HUDEP-2 (cell line): Measurements from ENCODE around the gene WASL.

Experiments used
- DNase-seq, 76 experiments: peaks; one replicate each; lab custom pipeline; 2025; ENCODE audit not compliant: unreplicated experiment in 76 of 76; lab: John Stamatoyannopoulos, UW

The WASL gene

DNA sequence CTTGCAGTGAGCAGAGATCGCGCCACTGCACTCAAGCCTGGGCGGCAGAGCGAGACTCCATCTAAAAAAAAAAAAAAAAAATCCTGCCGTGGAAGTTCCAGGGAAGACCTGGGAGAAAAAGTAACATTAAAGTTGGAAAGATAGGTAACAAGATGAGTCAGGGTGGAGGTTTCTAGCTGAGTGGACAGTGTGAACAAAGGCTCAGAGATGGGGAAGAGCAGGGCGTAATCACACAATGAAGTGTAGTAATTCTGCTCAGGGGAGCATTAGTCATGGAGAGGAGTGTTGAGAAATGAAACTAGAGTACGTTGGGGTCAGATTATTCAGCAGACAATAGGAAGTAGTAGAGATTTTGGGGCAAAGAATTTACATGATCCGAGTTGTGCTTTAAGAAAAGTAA is 21.6 kb upstream of the WASL start:
- DNase-seq = no peak

DNA sequence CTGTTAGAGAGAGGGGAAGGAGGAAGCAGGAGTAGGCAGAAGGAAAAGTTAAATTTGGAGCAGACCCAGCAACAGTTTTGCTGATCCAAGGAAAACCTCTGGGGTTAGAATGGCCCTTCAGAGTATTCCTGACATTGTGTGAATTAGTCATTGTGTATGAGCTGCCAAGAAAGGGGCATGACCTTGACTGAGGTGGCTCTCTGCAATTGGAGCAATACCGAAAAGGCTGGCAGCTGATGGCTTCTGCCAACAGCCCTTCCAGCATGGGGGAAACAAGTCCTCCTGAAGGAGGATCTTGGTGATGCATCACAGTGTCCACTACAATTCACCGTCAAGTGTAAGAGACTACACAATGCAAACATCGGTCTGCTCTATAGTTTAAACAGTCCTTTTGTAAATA is 20.6 kb upstream of the WASL start:
- no peak for DNase-seq

DNA sequence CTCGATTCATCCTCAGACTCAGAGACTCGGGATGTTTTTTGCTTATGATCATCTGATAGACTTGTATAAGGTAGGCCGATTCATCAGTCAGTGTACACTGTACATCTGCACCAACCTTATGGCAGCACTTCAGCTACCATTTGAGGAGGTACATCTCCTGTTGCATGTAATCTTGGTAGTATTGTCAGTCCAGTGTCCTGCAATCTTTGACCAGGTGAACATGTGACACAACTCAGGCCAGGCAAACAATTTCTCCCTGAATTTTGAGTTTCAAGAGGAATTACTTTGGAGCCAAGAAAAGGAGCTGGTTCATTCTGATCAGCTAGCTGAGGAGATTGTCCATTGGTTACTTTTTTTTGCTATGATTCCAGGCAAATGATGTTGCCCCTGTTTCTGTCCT is 19.7 kb upstream of the WASL start:
- DNase-seq = no peak

DNA sequence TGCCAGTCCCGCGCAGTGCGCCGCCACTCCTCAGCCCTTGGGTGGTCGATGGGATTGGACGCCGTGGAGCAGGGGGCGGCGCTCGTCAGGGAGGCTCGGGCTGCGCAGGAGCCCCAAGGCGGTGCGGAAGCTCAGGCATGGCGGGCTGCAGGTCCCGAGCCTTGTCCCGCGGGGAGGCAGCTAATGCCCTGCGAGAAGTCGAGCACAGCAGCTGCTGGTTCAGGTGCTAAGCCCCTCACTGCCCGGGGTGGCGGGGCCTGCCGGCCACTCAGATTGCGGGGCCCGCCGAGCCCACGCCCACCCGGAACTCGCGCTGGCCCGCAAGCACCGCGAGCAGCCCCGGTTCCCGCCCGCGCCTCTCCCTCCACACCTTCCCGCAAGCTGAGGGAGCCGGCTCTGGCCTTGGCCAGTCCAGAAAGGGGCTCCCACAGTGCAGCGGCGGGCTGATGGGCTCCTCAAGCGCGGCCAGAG is 14.4 kb upstream of the WASL start:
- no peak for DNase-seq

DNA sequence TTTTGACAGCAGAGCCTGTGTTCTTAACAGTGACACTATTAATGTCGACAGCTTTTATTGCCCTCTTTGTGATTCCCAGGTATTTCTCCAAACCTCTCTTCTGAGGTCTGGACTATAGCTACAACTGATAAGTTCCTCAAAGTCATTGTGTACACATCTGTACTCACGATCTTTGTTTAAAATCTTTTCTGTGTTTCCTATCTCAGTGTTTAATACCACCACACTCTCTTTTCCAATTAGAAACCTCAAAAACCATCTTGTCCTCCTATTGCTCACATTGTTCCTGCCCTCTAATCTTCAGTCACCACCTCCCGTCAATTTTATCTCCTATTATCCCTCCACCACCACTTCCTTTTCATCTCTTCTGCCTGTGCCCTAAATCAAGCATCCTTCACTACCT is 12.9 kb upstream of the WASL start:
- DNase-seq = no peak

DNA sequence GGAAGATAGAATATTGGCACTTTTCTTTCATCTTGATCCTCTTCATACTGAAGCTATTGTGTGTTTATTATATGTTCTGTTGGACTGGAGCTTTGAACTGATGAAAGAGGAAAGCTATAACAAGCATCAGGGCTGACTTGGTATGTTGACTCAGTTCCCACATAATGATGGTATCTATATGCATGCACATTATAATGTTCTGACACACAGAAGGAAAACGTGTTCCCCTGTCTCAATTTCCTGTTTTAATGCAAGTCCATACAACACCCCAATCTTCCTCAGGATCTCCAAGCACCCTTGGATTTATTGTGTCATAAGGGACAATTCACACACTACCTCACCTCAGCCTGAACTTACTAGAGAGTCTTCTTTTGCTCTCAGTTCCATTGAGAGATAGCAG is 8.3 kb upstream of the WASL start:
- no peak for DNase-seq

DNA sequence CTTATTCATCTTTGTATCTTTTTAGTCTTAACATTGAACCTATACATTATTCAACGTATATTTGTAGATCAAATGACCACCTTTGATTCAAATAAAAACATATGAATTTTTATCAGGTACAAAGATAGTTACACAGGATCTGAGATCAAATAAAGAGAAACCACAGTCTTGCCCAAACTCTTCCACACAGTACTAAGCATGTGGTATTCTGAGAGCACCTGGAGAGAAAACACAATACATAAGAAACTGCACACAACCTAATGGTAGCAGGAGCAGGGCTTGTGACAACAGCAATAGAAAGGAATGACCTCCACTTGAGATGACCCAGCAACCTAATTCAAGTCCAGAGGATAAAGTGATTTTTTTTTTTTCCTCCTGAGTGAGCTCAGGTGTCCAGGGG is 6.5 kb upstream of the WASL start:
- DNase-seq = no peak

DNA sequence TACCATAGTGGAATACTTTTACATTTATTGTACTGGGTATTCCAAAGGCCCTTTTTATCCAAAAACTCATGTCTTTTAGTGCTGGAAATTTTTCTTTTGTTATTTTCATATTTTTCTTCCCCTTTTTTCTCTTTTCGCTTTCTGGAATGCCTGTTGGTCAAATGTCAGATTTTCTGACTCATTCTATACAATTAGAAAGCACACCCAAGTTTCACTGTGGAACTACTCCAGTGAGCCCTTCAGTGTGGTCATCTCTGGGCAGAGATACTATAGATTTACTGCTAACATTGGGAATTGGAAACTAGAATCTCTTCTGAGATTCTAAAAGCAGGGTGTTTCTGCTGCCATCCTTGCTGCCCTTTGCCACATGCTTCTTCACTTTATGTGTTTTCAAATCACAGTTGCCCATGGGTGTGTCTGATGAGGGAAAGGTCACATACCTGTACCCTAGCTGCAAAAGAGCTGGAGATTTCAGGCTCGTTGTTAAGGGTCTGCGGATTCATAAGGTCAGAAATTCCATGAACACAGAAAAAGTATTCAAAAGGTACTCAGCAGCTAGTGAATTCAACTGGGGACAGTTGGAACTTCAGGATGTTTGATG is 5.6 kb upstream of the WASL start:
- no peak for DNase-seq

DNA sequence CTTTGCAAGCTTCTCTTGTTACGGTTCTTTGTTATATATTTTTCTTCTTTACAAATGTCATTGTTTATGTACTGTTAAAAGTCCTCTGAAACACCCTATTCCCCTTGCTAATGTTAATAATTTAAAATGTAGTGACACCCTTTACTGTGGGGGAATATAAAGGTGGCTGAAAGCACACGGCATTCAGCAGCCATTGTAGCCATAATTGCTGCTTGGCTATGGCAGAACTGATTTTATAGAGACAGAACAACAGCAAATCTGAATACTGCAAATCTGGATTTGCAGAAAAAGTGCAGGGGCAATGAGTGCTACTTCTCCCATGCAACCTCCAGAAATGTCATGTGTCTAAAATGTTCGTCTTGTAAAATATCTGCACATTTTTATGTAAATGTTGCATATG is 3.7 kb upstream of the WASL start:
- DNase-seq = no peak

DNA sequence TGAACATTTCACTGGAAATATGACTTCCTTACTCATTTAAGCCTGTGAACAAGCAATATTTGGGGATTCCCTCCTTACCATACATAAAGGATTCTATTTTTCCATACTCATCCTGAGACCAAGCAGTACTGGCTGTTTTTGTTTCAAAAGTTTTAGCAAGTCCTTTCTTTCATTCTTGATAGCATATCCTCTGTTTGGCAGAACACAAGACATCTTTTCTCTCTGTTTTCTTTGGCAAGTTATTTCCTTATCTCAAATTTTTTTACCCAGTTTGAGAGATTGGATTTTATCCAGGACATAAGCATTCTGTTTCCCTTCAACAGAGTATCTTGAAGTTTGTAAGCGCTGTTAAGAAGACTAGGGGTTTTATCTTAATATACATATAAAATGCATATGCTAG is 3.0 kb upstream of the WASL start:
- peak in 12 of 76 experiments; percentile 6 to 44 (median 24) for DNase-seq

DNA sequence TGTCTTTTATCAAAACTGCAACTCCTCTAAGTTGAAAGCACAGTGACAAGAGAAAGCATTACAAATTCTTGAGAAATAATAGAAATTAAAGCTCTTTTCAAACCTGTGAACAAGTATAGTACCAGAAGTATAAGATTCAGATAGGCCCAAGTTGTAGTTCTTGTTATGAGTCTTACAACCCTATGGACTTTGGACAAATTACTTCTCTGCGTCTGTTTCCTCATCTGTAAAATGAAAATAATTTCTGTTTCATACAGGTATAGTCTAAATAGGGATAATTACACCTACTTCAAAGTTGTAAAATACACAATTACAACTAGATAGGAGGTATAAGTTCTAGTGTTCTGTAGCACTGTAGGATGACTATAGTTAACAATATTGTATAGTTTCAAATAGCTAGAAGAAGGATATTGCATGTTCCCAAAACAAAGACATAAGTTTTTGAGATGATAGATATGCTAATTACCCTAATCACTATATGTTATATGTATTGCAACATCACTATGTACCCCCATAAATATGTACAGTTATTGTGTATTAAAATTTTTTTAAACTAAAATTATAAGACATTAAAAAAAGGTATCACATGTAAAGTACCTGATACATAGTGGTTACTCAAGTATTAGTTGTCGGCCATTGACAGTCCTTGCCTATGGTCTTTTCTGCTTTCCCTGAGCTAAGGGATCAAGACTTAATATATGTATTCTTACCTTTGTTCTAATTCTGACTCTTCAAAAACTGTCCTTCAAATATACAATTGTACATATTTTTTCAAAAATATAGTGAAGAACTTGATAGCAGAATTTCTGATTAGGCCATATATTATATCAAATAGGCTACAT is 1.8 kb upstream of the WASL start:
- no peak for DNase-seq

DNA sequence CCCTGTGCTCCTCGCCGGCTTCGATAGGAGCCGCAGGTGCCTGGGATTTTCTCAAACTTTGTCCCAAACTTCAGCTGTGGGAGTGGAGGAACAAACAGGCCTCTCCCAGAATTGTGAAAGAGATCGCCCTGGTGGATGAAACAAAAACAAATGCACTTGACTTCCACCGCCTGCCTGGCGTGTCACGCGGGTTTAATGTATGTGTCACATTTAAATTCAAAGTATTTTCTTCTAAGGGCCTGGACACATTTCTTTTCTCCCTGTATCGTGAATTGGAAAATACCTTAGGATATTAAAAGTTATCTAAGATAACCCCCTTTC is 694 bp upstream of the WASL start:
- DNase-seq = peak in 46 of 76 experiments; percentile 13 to 74 (median 51)

DNA sequence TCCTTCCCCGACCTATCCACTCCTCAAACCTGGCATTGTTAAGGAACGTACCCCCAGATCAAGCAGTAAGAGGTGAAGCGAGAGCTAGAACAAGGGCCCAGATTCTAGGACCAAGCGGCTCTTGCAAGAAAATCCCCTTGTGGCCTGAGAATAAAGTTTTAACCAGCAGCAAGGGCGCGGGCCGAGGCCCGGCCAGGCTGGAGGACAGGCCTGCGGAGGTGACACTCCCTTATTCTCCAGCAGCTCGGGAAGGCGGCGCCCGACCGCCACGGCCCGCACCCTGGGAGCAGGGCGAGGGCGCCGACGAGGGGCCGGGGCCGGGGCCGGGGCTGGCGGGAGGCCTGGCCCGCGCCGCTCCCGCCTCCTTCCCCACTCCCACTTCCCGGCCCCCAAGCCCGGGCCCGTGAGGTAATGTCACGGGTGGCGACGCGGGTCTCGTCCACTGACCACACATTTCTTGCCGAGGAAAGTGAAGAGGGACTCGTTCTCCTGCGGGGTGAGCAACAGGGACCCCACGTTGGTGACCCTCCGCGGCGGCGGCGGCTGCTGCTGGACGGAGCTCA is 551 bp downstream of the WASL start:
- DNase-seq = peak in 43 of 76 experiments; percentile 3 to 61 (median 29)

DNA sequence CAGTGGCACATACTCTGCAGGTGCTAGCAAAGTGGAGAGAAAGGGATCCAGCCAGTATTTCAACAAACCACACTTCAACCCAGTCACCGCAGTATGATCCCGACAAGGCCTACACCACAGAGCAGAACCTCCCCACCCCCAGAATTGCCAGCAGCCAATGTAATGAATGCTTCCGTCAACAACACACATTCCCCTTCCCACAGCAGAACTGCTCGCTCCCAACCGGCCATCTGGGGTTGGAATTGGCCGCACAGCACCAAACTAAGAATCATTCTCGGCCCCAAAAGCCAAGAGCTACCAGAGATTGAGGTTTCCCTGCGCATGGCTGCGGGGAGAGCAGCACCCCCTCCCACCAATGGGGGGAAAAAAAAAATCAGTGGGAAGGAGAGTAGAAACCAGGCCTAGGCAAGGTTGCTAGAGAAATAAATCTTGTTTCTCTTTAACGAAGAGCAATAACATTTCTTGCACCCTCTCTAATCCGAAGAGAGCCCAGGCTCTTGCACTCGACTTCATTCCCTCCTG is 1.1 kb downstream of the WASL start:
- DNase-seq = peak in 48 of 76 experiments; percentile 3 to 48 (median 16)

DNA sequence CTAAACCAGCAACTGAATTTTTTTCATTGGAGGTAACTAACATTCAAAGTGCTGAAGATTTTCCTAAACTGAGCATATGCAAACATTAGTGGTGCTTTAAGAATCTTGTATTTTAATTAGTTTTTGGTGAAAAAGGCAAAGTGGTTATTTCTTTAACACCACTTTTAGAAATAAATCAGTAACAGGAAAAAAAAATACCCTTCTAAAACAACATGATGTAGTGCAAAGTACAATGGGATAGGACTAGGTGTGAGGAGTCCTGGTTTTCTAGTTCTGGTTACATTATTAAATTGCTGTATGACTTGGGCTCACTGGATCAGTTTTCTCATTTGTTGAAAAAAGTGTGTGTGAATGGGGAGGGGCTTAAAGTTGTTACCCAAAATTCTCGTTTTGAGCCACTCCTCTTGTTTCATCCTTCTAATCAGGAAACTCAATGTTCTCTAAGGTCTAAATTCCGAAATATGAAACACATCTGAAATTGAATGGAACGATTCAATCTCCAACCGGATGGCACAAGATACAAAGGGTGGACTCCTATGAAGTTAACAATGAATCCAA is 1.8 kb downstream of the WASL start:
- peak in 2 of 76 experiments; percentile 4 to 16 for DNase-seq

DNA sequence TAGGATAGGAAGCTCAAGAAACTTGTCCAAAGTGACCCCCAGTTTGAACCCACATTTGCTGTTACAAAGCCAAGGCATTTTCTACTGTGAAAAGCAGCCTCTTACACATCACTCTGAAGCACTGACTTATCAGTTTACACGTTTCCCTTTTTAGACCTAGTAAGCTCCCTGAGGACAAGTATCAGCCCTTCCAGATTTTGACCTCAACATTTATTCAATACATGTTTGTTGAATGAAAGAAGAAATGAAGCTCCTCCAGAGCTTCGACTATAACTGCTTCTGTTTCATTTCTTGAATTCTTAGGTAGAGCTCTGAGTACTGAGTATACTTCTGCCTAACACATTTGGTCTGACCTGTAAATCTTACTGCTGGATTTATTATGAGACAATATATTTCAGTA is 2.7 kb downstream of the WASL start:
- no peak for DNase-seq

DNA sequence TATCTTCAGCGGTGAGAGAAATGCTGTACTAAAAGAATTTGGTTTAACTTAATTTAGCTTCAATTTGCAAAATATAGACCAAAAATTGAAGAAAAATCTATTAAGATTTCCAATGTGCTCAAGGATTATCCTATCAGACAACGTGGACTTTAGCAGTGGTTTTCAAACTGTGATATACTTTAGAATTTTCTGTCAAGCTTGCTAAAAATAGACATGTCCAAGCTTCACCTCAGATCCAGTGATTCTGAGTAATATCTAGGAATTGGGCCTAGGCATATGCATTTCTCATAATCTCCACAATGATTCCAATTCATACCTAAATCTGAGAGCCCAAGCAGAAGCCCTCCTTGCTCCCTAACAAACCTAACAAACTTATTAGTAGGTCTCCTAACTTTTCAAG is 3.4 kb downstream of the WASL start:
- DNase-seq = no peak

DNA sequence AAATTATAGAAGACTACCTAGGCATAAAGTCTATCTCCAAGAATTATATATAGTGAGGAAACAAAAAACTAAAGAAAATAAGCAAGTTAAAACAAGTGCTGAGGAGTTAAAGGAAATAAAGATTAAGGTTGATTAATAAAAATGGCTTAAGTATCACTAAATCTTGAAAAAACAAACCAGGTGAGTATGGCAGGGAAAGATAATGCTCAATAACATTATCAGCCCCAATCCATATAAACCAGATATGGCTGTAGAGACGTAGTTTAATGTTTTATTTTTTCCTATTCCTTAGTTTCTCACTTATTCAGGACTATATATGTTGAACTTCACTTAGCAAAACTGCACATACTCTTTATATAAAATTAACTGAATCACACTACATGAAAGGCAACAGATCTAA is 4.4 kb downstream of the WASL start:
- no peak for DNase-seq

DNA sequence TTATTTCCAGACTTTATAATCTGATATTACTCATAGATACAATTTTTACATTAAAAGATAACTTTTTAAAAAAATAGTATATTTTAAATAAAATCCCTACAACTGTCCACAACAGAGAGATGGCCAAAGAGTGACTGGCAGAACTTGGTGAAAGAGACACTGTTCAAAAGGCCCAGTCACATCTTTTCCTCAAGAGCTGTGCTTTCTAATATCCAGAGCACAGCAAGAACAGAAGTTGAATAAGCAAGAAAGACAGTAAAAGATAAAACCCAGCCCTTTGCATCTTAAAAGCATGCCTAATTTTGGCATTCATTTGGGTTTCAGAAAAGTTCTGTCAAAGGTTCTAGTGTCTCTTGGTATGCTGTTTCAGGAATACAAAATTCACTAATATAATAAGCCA is 6.9 kb downstream of the WASL start:
- no peak for DNase-seq

DNA sequence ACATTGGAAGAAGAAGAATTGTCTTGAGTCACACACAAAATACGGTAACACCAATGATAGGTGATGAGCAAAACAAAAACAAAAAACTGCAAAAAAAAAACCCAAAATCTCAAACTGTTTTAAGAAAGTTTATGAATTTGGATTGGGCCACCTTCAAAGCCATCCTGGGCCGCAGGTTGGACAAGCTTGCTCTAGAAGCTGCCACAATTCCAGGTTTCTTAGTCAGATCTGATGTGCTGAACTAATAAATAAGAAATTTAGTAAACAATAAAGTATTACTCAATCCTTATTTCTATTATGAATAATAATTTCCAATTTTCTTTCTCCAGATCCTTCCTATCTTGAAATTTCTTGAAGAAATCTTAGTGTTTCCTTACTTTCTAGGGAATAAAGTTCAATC is 10.0 kb downstream of the WASL start:
- no peak for DNase-seq

DNA sequence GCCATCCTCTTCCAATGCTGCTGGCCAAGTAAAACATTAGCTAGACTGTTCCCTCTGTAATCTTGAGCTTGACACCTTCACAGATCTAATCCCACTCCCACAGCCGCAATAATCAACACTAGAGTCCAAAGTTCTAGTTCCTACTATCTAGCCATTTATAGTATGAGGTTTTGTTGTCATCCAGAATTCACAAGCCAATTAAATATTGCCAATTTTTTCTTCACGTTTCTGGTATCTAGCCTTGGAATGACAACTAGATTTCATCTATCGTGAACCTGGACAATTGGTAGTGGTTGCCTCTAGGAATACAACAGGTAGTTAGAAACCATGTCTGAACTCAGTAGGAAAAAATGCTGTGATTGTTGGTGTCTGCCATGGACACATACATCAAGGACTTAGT is 10.4 kb downstream of the WASL start:
- DNase-seq = no peak
